ENCODE data around the gene ABCA9.

DNA sequence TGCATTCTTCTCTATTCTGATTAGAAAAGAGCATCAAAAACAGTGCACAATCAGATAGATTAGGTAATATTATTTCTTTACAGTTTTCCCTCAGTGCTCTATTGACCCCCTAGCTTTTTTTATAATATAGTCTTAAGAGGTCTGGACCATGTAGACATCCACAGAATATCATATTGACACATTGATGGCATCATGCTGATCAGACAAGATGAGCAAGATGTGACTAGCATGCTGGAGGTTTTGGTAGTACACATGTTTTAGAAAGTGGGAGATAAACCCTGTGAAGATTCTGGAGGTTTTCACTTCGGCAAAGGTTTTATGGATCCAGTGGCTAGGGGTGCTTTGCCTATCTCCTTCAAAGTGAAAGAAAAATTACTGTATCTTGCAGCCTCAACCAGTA is 102.8 kb downstream of the ABCA9 start:
- no peak for TF ChIP-seq POLR2AphosphoS5 (IDR thresholded peaks at IDR 0.05; ENCODE audit: low read depth, low read length)
- TF ChIP-seq, protein P1, sequence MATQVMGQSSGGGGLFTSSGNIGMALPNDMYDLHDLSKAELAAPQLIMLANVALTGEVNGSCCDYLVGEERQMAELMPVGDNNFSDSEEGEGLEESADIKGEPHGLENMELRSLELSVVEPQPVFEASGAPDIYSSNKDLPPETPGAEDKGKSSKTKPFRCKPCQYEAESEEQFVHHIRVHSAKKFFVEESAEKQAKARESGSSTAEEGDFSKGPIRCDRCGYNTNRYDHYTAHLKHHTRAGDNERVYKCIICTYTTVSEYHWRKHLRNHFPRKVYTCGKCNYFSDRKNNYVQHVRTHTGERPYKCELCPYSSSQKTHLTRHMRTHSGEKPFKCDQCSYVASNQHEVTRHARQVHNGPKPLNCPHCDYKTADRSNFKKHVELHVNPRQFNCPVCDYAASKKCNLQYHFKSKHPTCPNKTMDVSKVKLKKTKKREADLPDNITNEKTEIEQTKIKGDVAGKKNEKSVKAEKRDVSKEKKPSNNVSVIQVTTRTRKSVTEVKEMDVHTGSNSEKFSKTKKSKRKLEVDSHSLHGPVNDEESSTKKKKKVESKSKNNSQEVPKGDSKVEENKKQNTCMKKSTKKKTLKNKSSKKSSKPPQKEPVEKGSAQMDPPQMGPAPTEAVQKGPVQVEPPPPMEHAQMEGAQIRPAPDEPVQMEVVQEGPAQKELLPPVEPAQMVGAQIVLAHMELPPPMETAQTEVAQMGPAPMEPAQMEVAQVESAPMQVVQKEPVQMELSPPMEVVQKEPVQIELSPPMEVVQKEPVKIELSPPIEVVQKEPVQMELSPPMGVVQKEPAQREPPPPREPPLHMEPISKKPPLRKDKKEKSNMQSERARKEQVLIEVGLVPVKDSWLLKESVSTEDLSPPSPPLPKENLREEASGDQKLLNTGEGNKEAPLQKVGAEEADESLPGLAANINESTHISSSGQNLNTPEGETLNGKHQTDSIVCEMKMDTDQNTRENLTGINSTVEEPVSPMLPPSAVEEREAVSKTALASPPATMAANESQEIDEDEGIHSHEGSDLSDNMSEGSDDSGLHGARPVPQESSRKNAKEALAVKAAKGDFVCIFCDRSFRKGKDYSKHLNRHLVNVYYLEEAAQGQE (IDR thresholded peaks at IDR 0.05; ENCODE audit: insufficient read depth in 1 of 2, low read depth in 2 of 2, low read length in 2 of 2): no peak

All from PFSK-1 (cell line).